Panc1 (cell line): Measurements from ENCODE around the gene ADORA2A. TPM values are rescaled to one million over a fixed set of nuclear protein-coding genes. Genes with fewer than 3 reads are reported as not detected.

Experiments
- ATAC-seq: fragments of 200-7000 bp; cut with Tn5 transposase; 2 replicates; pipeline ENCODE4 v1.9.1; 2020; ENCODE audit warnings: mild to moderate bottlenecking, moderate library complexity
- BruUV-seq: library from RNA; stranded (reverse); fragments of 400-500 nt; replicated peaks from 2 replicates; lab custom pipeline; 2021; lab: Mats Ljungman, UMichigan
- CTCF ChIA-PET: fragments of 300-600 bp; sonication (Branson Sonifier 250); formaldehyde crosslinking; loops from one replicate; lab custom pipeline; 2022; ENCODE audit warnings: antibody characterized with exemption; lab: Charles Lee
- POLR2A ChIA-PET: fragments of 300-600 bp; sonication (Branson Sonifier 250); formaldehyde crosslinking; loops from one replicate; lab custom pipeline; 2022; ENCODE audit warnings: antibody characterized with exemption; lab: Charles Lee
- DNase-seq: peaks from one replicate; pipeline ENCODE4 v3.0.0-alpha.2; 2010; ENCODE audit warnings: low read depth, low spot score
- H3K27ac ChIP-seq: 2 replicates; pipeline ENCODE4 v1.5.1; 2011; ENCODE audit warnings: mild to moderate bottlenecking, low read length, inconsistent platforms
- H3K27me3 ChIP-seq: fragments of 200-500 bp; sonication (Bioruptor generic); 2 replicates; pipeline ENCODE4 v1.6.0; 2014; ENCODE audit warnings: low read length, inconsistent platforms; ENCODE audit not compliant: control insufficient read depth, insufficient read depth
- H3K36me3 ChIP-seq: fragments of 200-500 bp; sonication (Bioruptor generic); 2 replicates; pipeline ENCODE4 v1.5.1; 2014; ENCODE audit warnings: inconsistent platforms, mild to moderate bottlenecking, low read length, moderate library complexity; ENCODE audit not compliant: control insufficient read depth, insufficient read depth
- H3K4me1 ChIP-seq: 2 replicates; pipeline ENCODE4 v1.5.1; 2011; ENCODE audit warnings: inconsistent platforms, mild to moderate bottlenecking, low read length, moderate library complexity; ENCODE audit not compliant: control insufficient read depth, insufficient read depth
- H3K4me3 ChIP-seq, 2 experiments: 2 replicates each; pipeline ENCODE4 v1.5.1; 2011 to 2012; ENCODE audit warnings: low read depth in 2 of 2, low read length in 2 of 2, mild to moderate bottlenecking in 2 of 2, inconsistent platforms in 1 of 2, moderate library complexity in 1 of 2
- H3K9me3 ChIP-seq: fragments of 200-500 bp; sonication (Bioruptor generic); 2 replicates; pipeline ENCODE4 v1.5.1; 2014; ENCODE audit warnings: low read depth, mild to moderate bottlenecking, inconsistent platforms, low read length, moderate library complexity; ENCODE audit not compliant: control insufficient read depth, insufficient read depth
- CTCF ChIP-seq: fragments of 450-650 bp; IDR thresholded peaks from 2 replicates; pipeline ENCODE4 v1.5.1; 2017; ENCODE audit warnings: mild to moderate bottlenecking
- POLR2AphosphoS5 ChIP-seq: IDR thresholded peaks from 2 replicates; pipeline ENCODE4 v1.6.1; 2012; ENCODE audit warnings: mild to moderate bottlenecking, low read depth, low read length, moderate library complexity
- REST ChIP-seq, 2 experiments: IDR thresholded peaks; 2 replicates each; pipeline ENCODE4 v1.6.1; 2011 to 2012; ENCODE audit warnings: low read depth in 2 of 2, control low read depth in 1 of 2, low read length in 1 of 2, mild to moderate bottlenecking in 1 of 2, moderate library complexity in 1 of 2; ENCODE audit not compliant: insufficient read depth in 1 of 2
- SIN3A ChIP-seq: IDR thresholded peaks from 2 replicates; pipeline ENCODE4 v1.6.1; 2012; ENCODE audit warnings: low read depth, mild to moderate bottlenecking, low read length, moderate library complexity, borderline replicate concordance; ENCODE audit not compliant: insufficient read depth
- TCF7L2 ChIP-seq: IDR thresholded peaks from 2 replicates; pipeline ENCODE4 v1.6.1; 2011; ENCODE audit warnings: mild to moderate bottlenecking, low read depth, low read length, inconsistent platforms
- in situ Hi-C: cut with HindIII; loops from 2 replicates; pipeline ENCODE4 v1.10.0; 2016; ENCODE audit warnings: low sequenced_read_pairs, low pct_unique_long_range_greater_than_20kb
- intact Hi-C: fragments of 100-400 bp; cut with micrococcal nuclease; formaldehyde crosslinking; loops from one replicate; pipeline ENCODE4 v1.10.0; 2022; ENCODE audit not compliant: unreplicated experiment
- total RNA-seq: library from RNA; stranded (reverse); gene quantifications from one replicate; pipeline ENCODE4 v1.2.1, GENCODE V29; 2021; ENCODE audit not compliant: unreplicated experiment

Gene ADORA2A
- total RNA-seq, 1 experiment from 2014 or later = 11.5 TPM

GRCh38 chr22:24407278-24407665, 20.1 kb upstream of the ADORA2A start:
- Histone ChIP-seq H3K27me3 (no peaks in the 10 kb centered on the region), H3K9me3 (no peaks in the 10 kb centered on the region), H3K36me3 (no peaks in the 10 kb centered on the region; the same call in 1 of the 2 replicates), H3K4me1 (peaks cover 8% of the 10 kb centered on the region), H3K4me3 (no peak overlapping the region), H3K27ac (no peak overlapping the region)
- in situ Hi-C loops (no loop called here), intact Hi-C loops (no loop called here)
- POLR2A ChIA-PET = no interaction called here
- no TSS peak for BruUV-seq
- TF ChIP-seq CTCF (no peak), TCF7L2 (no peak), SIN3A (no peak), REST (IDR thresholded peaks at IDR 0.05; ENCODE audit: insufficient read depth in 1 of 2, low read depth in 2 of 2, low read length in 1 of 2) (no peak), POLR2AphosphoS5 (no peak)
- no peak for ATAC-seq
- no peak for DNase-seq
- CTCF ChIA-PET = interaction anchor here (0.6 kb wide), 1 partner anchor 119 kb away, joined by 4 read pairs; no protein-coding TSS in a partner anchor

- DNase-seq (no peak), ATAC-seq (no peak)
- no peak for TF ChIP-seq SIN3A
- no peak for TF ChIP-seq POLR2AphosphoS5
- TF ChIP-seq CTCF = no peak
- TF ChIP-seq REST (IDR thresholded peaks at IDR 0.05; ENCODE audit: insufficient read depth in 1 of 2, low read depth in 2 of 2, low read length in 1 of 2) = no peak
- no peak for TF ChIP-seq TCF7L2
- CTCF ChIA-PET = no interaction called here
- no TSS peak for BruUV-seq
- Histone ChIP-seq H3K9me3 (no peaks in the 10 kb centered on the region), H3K4me3 (no peak overlapping the region), H3K27ac (no peak overlapping the region), H3K36me3 (no peaks in the 10 kb centered on the region; the same call in 1 of the 2 replicates), H3K4me1 (peaks cover 1% of the 10 kb centered on the region), H3K27me3 (no peaks in the 10 kb centered on the region)
- POLR2A ChIA-PET = no interaction called here
- intact Hi-C loops (no loop called here), in situ Hi-C loops (no loop called here)
Observed at GRCh38 chr22:24407884-24408283, 19.5 kb upstream of the ADORA2A start.
